Naive thymus-derived CD4-positive, alpha-beta T cell (primary cell): ENCODE data around the gene MAP2K3. TPM values are rescaled to one million over a fixed set of nuclear protein-coding genes. Genes with fewer than 3 reads are reported as not detected.

Experiments used
- ATAC-seq: fragments of 150-1000 bp; cut with Tn5 transposase; 2 replicates; pipeline ENCODE4 v1.10.0; 2021; ENCODE audit warnings: mild to moderate bottlenecking, moderate library complexity
- CTCF ChIA-PET: fragments of 350-600 bp; sonication (Branson Sonifier 250); formaldehyde crosslinking; loops from one replicate; lab custom pipeline; 2021; ENCODE audit warnings: antibody characterized with exemption; lab: Charles Lee
- POLR2A ChIA-PET: fragments of 350-600 bp; sonication (Branson Sonifier 250); formaldehyde crosslinking; loops from one replicate; lab custom pipeline; 2021; ENCODE audit warnings: antibody characterized with exemption, inconsistent platforms; lab: Charles Lee
- DNase-seq, 9 donors: peaks; one replicate each; pipeline versions ENCODE4 v3.0.0 to v3.0.0-alpha.2; 2020 to 2022; ENCODE audit warnings: mixed read lengths in 1 of 9
- H3K27ac ChIP-seq: one replicate; pipeline ENCODE4 v1.7.0; 2013; ENCODE audit warnings: mild to moderate bottlenecking, low read depth, low read length, moderate library complexity
- H3K27me3 ChIP-seq, 2 donors: one replicate each; pipeline ENCODE4 v1.7.0; 2013; ENCODE audit warnings: low read length in 2 of 2, mild to moderate bottlenecking in 2 of 2, moderate library complexity in 2 of 2; ENCODE audit not compliant: control insufficient read depth in 2 of 2, insufficient read depth in 2 of 2
- H3K36me3 ChIP-seq, 3 experiments: 1 replicate in 2 of 3; 2 replicates in 1 of 3; pipeline ENCODE4 v1.7.0; 2013; ENCODE audit warnings: low read length in 3 of 3, mild to moderate bottlenecking in 3 of 3, moderate library complexity in 1 of 3; ENCODE audit not compliant: insufficient read depth in 3 of 3, control insufficient read depth in 2 of 3
- H3K4me1 ChIP-seq, 2 donors: one replicate each; pipeline ENCODE4 v1.7.0; 2013; ENCODE audit warnings: low read length in 2 of 2, mild to moderate bottlenecking in 2 of 2, moderate library complexity in 1 of 2; ENCODE audit not compliant: control insufficient read depth in 2 of 2, insufficient read depth in 2 of 2
- H3K4me3 ChIP-seq: 2 replicates; pipeline ENCODE4 v1.7.0; 2013; ENCODE audit warnings: mild to moderate bottlenecking, low read length
- H3K9me3 ChIP-seq, 3 experiments: 1 replicate in 2 of 3; 2 replicates in 1 of 3; pipeline ENCODE4 v1.7.0; 2013; ENCODE audit warnings: low read length in 3 of 3; ENCODE audit not compliant: control insufficient read depth in 2 of 3
- H3K27ac Mint-ChIP-seq, 9 donors: one replicate each; pipeline ENCODE4 v1.8.0; 2020 to 2022; ENCODE audit warnings: mixed read lengths in 9 of 9, mild to moderate bottlenecking in 8 of 9, moderate library complexity in 5 of 9, inconsistent platforms in 2 of 9
- H3K27me3 Mint-ChIP-seq, 5 donors: one replicate each; pipeline ENCODE4 v1.8.0; 2021 to 2022; ENCODE audit warnings: mixed read lengths in 5 of 5, mild to moderate bottlenecking in 1 of 5
- H3K36me3 Mint-ChIP-seq, 5 donors: one replicate each; pipeline ENCODE4 v1.8.0; 2020 to 2022; ENCODE audit warnings: mixed read lengths in 5 of 5, mild to moderate bottlenecking in 3 of 5, inconsistent platforms in 1 of 5
- H3K4me1 Mint-ChIP-seq, 7 donors: one replicate each; pipeline ENCODE4 v1.8.0; 2020 to 2022; ENCODE audit warnings: mixed read lengths in 7 of 7, mild to moderate bottlenecking in 3 of 7, inconsistent platforms in 1 of 7
- H3K4me3 Mint-ChIP-seq, 10 donors: one replicate each; pipeline ENCODE4 v1.8.0; 2020 to 2022; ENCODE audit warnings: mild to moderate bottlenecking in 10 of 10, mixed read lengths in 10 of 10, moderate library complexity in 6 of 10, inconsistent platforms in 2 of 10
- H3K9me3 Mint-ChIP-seq, 11 donors: one replicate each; pipeline ENCODE4 v1.8.0; 2020 to 2022; ENCODE audit warnings: mixed read lengths in 11 of 11, mild to moderate bottlenecking in 4 of 11, inconsistent platforms in 1 of 11, moderate library complexity in 1 of 11
- intact Hi-C, 2 donors: fragments of 100-400 bp; cut with micrococcal nuclease; formaldehyde crosslinking; loops; one replicate each; pipeline ENCODE4 v1.15.1; 2023
- polyA plus RNA-seq, 2 donors: library from polyadenylated mRNA; unstranded; fragments of 300-500 nt; fragmentation: Illumina TruSeq; gene quantifications; one replicate each; pipeline ENCODE4 v1.2.3, GENCODE V29; 2021
- total RNA-seq, 6 experiments: library from RNA in 5 of 6; stranded (reverse) in 5 of 6; gene quantifications; 1 replicate in 5 of 6; 2 replicates in 1 of 6; pipeline ENCODE4 v1.2.3 and lab custom pipeline; 2021 to 2026

MAP2K3 gene
- total and polyA plus RNA-seq, 7 experiments from 2014 or later = 37.5 to 127 (median 47.7) TPM

DNA sequence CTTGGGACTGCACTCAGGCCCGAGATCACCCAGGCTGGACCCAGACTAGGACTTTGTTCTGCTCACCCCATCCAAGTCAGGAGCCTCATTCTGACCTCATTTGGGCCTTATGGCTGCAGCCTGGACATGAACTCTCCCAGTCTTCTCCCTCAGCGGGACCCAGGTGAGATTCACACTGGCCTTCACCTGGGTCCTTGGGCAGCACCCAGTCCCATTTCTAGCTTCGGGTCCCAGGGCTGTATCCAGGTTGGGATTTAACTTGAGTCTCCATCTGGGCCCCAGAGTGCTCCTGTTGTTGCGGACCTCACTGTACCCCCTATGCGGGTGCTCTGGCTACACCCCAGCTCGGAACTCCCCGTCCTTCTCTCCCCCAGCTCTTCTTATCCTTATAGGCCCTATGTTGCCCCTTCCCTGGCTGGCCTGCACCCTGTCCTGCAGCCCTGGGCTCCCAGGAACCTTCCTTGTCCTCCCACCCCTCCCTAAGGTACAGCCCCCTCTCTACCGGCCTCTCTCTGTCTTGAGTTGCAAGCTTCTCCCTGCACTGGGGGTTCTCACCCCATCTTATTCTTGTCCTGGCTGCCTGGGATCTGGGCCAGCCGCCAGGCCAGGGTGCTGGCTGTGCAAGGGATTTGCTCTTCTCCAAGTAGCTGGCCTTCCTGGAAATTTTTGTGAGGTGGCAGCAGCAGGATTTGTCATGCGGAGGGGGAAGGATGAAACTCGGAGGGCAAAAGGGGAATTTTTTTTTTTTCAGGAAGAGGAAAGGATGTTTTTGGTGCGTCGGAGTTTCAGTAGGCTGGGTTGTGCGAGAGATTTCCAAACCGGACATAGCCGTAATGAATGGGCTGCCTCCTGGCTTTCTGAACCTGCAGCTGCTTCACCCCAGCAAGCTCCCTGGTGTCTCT, 904 bp downstream of the MAP2K3 start:
- Mint-ChIP-seq H3K27ac (peak overlapping the region; percentile 88 to 97 (median 96)), H3K36me3 (peaks cover 0 to 13% (median 0%) of the 10 kb centered on the region in 5 donors), H3K27me3 (peaks cover 0 to 2% (median 0%) of the 10 kb centered on the region in 5 donors), H3K9me3 (peaks cover 0 to under 1% (median 0%) of the 10 kb centered on the region in 11 donors), H3K4me3 (peak overlapping the region; percentile 88 to 99 (median 96)), H3K4me1 (peaks cover 26 to 50% (median 44%) of the 10 kb centered on the region in 7 donors)
- ChIA-PET POLR2A (interaction anchor here (0.6 to 4.0 kb wide), 4 partner anchors 9 to 242 kb away, joined by 3 to 48 read pairs (median 4); no protein-coding TSS in a partner anchor), CTCF (interaction anchor here (1.5 to 3.8 kb wide), 3 partner anchors 8 to 166 kb away, joined by 3 to 27 read pairs (median 7); no protein-coding TSS in a partner anchor)
- peaks cover 32 to 36% of the 10 kb centered on the region in 2 donors for H3K4me1 ChIP-seq
- ATAC-seq (no peak), DNase-seq (no peak)
- H3K36me3 ChIP-seq = no peaks in the 10 kb centered on the region
- intact Hi-C loops = loop anchor here (2.0 to 10.0 kb wide), 5 partner anchors 37 to 1131 kb away; partner anchors contain the start of gene DHRS7B (in 1 of the 2)
- H3K4me3 ChIP-seq = peak overlapping the region; percentile 90
- H3K27ac ChIP-seq = peak overlapping the region; percentile 78
- H3K9me3 ChIP-seq = no peaks in the 10 kb centered on the region
- no peaks in the 10 kb centered on the region for H3K27me3 ChIP-seq

DNA sequence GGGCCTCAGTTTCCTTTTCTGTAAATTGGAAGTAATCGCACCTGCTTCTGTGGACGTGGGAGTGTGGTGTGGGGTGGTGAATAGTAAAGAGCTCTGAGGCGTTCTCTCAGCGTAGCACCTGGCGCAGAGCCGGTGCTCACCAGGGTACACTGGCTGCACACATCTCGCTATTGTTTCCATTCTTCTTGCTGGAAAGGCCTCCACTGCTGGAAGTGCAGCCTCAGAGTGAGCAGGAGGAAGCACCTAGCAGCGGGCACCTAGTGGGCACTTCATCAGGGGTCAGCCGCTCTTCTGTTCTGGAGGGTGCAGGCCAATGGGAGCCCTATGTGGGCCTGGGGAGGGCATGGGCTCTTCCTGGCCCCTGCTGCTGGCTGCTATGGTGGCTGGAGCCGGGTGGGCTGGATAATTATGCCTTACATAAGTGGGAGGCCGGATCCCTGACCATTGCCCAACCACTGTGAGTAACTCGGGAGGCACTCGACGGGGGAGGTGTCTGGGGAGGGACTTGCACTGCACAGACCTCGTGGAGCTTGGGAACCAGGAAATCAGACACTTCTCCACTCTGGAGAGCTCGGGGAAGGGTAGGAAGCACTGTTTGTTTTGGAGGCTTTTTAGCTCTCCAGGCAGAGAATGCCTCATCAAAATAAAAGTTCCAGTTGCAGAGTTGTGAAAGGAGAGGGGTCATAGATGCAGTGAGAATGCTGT, 1.7 kb downstream of the MAP2K3 start:
- POLR2A ChIA-PET = interaction anchor here (0.9 to 4.0 kb wide), 4 partner anchors 10 to 243 kb away, joined by 3 to 48 read pairs (median 4); no protein-coding TSS in a partner anchor
- Histone ChIP-seq H3K4me3 (peak overlapping the region; percentile 90), H3K4me1 (peaks cover 31 to 36% of the 10 kb centered on the region in 2 donors), H3K36me3 (no peaks in the 10 kb centered on the region), H3K27ac (peak overlapping the region; percentile 78), H3K27me3 (no peaks in the 10 kb centered on the region), H3K9me3 (no peaks in the 10 kb centered on the region)
- CTCF ChIA-PET = interaction anchor here (1.0 to 3.8 kb wide), 4 partner anchors 9 to 167 kb away, joined by 3 to 27 read pairs (median 6); no protein-coding TSS in a partner anchor
- Mint-ChIP-seq H3K4me3 (peak overlapping the region; percentile 88 to 99 (median 96)), H3K36me3 (peaks cover 0 to 13% (median 0%) of the 10 kb centered on the region in 5 donors), H3K27me3 (peaks cover 0 to 6% (median 0%) of the 10 kb centered on the region in 5 donors), H3K4me1 (peaks cover 26 to 55% (median 50%) of the 10 kb centered on the region in 7 donors), H3K27ac (peak overlapping the region; percentile 88 to 97 (median 96)), H3K9me3 (peaks cover 0 to 4% (median 0%) of the 10 kb centered on the region in 11 donors)
- no peak for ATAC-seq
- intact Hi-C loops = loop anchor here (2.0 to 10.0 kb wide), 2 partner anchors 37 to 1131 kb away; no protein-coding TSS in a partner anchor
- no peak for DNase-seq

DNA sequence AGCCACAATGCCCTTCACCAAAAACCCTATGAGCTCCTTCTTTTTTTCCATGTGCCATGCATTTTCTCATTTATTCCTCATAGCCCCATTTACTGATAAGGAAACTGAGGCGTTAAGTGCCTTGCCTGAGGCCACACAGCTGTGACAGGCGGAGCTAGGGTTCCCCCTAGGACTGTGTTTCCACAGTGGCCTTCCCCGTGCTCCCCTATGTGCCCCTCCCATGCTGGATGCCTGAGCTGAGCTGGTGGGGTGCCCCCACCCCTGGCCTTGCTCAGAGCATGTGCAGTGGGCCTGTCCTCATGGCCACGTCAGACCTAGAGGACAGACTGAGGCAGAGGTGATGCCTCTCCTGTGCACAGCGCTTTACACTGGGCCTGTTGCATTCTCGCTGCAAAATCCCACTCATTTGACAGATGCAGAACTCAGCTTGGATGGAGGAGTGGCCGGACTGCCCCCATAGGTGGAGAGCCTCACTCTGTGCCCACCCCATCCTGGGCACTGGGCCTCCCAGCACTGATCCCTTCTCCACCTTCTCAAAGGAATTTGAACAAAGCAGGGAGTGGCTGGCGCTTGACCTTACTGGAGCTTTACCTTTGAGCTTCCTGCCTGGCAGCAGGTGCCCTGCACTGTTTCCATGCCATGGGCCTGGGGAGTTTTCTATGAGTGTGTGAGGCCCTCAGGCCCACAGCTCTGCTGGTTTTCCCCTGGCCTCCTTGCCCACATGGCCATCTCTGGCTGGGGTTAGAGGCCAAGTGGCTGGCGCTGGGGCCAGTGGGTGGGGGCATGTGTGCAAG, 2.6 kb downstream of the MAP2K3 start:
- peaks cover 0 to 7% (median 0%) of the 10 kb centered on the region in 11 donors for H3K9me3 Mint-ChIP-seq
- H3K9me3 ChIP-seq = no peaks in the 10 kb centered on the region
- peak overlapping the region; percentile 78 for H3K27ac ChIP-seq
- no peaks in the 10 kb centered on the region for H3K36me3 ChIP-seq
- H3K4me3 Mint-ChIP-seq = peak overlapping the region; percentile 88 to 99 (median 96)
- peak overlapping the region; percentile 88 to 97 (median 96) for H3K27ac Mint-ChIP-seq
- H3K4me1 ChIP-seq = peaks cover 31 to 36% of the 10 kb centered on the region in 2 donors
- intact Hi-C loops = loop anchor here (2.0 to 10.0 kb wide), 2 partner anchors 36 to 1132 kb away; no protein-coding TSS in a partner anchor
- ATAC-seq (no peak), DNase-seq (peak in 1 of 9 donors; percentile 43)
- peaks cover 0 to 13% (median 0%) of the 10 kb centered on the region in 5 donors for H3K36me3 Mint-ChIP-seq
- H3K4me3 ChIP-seq = peak overlapping the region; percentile 90
- POLR2A ChIA-PET = interaction anchor here (1.2 to 4.0 kb wide), 7 partner anchors 11 to 244 kb away, joined by 3 to 48 read pairs (median 4); partner anchors contain the start of gene TMEM11
- peaks cover 0 to 6% (median 0%) of the 10 kb centered on the region in 5 donors for H3K27me3 Mint-ChIP-seq
- peaks cover 25 to 60% (median 52%) of the 10 kb centered on the region in 7 donors for H3K4me1 Mint-ChIP-seq
- H3K27me3 ChIP-seq = no peaks in the 10 kb centered on the region
- CTCF ChIA-PET = interaction anchor here (1.0 to 3.8 kb wide), 4 partner anchors 9 to 168 kb away, joined by 3 to 27 read pairs (median 6); no protein-coding TSS in a partner anchor

DNA sequence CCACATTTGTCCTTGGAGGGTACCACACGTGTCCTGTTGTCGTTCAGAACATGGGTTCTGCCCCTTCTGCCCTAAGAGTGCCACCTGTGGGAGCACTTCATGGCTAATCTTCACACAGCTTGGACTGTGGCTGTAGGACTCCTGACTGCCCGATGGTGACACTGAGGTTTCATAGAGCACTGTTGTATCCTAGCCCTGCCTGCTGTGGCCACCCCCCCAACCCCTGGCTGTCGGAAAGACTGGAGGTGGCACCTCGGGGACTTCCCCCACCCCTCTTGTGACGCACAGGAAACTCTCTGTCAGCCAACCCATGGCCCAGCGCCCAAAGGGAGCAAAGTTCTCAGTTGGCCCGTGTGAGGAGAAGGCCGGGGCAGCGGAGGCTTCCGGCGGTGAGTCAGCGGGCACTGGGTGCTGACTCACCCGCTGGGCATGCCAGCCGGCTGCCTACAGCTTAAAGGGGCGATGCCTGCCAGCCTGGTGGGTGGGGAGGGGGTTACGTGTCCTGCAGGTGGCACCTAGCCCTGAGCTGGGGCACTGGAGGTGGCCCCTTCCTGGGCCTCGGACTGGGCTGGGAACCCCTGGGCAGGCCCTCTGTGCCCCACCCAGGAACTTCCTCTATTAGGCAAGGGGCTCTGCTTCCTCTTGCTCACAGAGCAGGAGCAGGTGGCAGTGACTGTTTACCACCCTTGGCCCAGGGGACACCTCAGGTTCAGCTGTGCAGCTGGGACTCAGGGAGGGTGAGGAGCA, 3.4 kb downstream of the MAP2K3 start:
- peak; percentile 79 for ATAC-seq
- peak; percentile 80 to 97 (median 90) for DNase-seq
- H3K4me1 Mint-ChIP-seq = peaks cover 30 to 62% (median 53%) of the 10 kb centered on the region in 7 donors
- H3K9me3 Mint-ChIP-seq = peaks cover 0 to 15% (median 5%) of the 10 kb centered on the region in 11 donors
- no peaks in the 10 kb centered on the region for H3K9me3 ChIP-seq
- H3K4me3 ChIP-seq = peak overlapping the region; percentile 90
- intact Hi-C loops = loop anchor here (1.0 to 10.0 kb wide), 6 partner anchors 8 to 1133 kb away; partner anchors contain the start of genes DHRS7B (in 1 of the 2) and NATD1 (in 1 of the 2)
- no peaks in the 10 kb centered on the region for H3K36me3 ChIP-seq
- peak overlapping the region; percentile 88 to 99 (median 96) for H3K4me3 Mint-ChIP-seq
- H3K36me3 Mint-ChIP-seq = peaks cover 0 to 16% (median 3%) of the 10 kb centered on the region in 5 donors
- ChIA-PET POLR2A (interaction anchor here (1.2 to 4.0 kb wide), 6 partner anchors 12 to 162 kb away, joined by 3 to 48 read pairs (median 4); partner anchors contain the start of gene TMEM11), CTCF (interaction anchor here (0.8 to 3.8 kb wide), 6 partner anchors 10 to 225 kb away, joined by 3 to 27 read pairs (median 4); no protein-coding TSS in a partner anchor)
- peak overlapping the region; percentile 88 to 97 (median 96) for H3K27ac Mint-ChIP-seq
- no peaks in the 10 kb centered on the region for H3K27me3 ChIP-seq
- H3K27me3 Mint-ChIP-seq = peaks cover 0 to 10% (median 0%) of the 10 kb centered on the region in 5 donors
- H3K4me1 ChIP-seq = peaks cover 31 to 36% of the 10 kb centered on the region in 2 donors
- H3K27ac ChIP-seq = peak overlapping the region; percentile 78
